HEK293 (cell line): ENCODE data around the gene SLC10A4.

Source experiments
- CTCF ChIA-PET: fragments of 350-600 bp; formaldehyde crosslinking; extraction: SDS; loops from one replicate; lab custom pipeline; 2021; ENCODE audit warnings: antibody characterized with exemption; lab: Yijun Ruan, JAX
- POLR2A ChIA-PET: fragments of 300-600 bp; formaldehyde crosslinking; extraction: SDS; loops from one replicate; lab custom pipeline; 2020; ENCODE audit warnings: antibody characterized with exemption, inconsistent platforms; lab: Yijun Ruan, JAX
- H3K27ac ChIP-seq: fragments of 200-500 bp; sonication (Bioruptor generic); 2 replicates; pipeline ENCODE4 v1.5.1; 2014; ENCODE audit warnings: low read depth, low read length, control low read depth, inconsistent platforms; ENCODE audit errors: extremely low read depth
- H3K36me3 ChIP-seq, 2 experiments: fragments of 200-500 bp in 1 of 2; sonication (Bioruptor generic) in 1 of 2; 1 replicate in 1 of 2; 2 replicates in 1 of 2; pipeline ENCODE4 v1.5.1; 2014 to 2017; ENCODE audit warnings: inconsistent platforms in 2 of 2, low read length in 2 of 2; ENCODE audit not compliant: control insufficient read depth in 2 of 2, insufficient read depth in 1 of 2
- H3K4me1 ChIP-seq: fragments of 200-500 bp; sonication (Bioruptor generic); 2 replicates; pipeline ENCODE4 v1.5.1; 2014; ENCODE audit warnings: mild to moderate bottlenecking, low read length, inconsistent platforms; ENCODE audit not compliant: control insufficient read depth, insufficient read depth
- H3K4me3 ChIP-seq: 2 replicates; pipeline ENCODE4 v1.5.1; 2011; ENCODE audit warnings: low read depth, mild to moderate bottlenecking, control low read depth, low read length, moderate library complexity
- H3K9me3 ChIP-seq: fragments of 200-500 bp; sonication (Bioruptor generic); 2 replicates; pipeline ENCODE4 v1.5.1; 2014; ENCODE audit warnings: low read depth, low read length, inconsistent platforms; ENCODE audit not compliant: control insufficient read depth, insufficient read depth
- HOXD13 ChIP-seq: sonication (generic); formaldehyde crosslinking; IDR thresholded peaks from 2 replicates; pipeline ENCODE4 v1.8.0; 2022; ENCODE audit warnings: missing genetic modification reagents, borderline replicate concordance
- KLF10 ChIP-seq: fragments of 450-650 bp; IDR thresholded peaks from 2 replicates; pipeline ENCODE4 v1.5.1; 2018; ENCODE audit warnings: missing biosample characterization, mild to moderate bottlenecking, missing genetic modification characterization
- KLF8 ChIP-seq: fragments of 450-650 bp; formaldehyde crosslinking; IDR thresholded peaks from 2 replicates; pipeline ENCODE4 v1.5.1; 2016; ENCODE audit warnings: missing biosample characterization, missing genetic modification characterization
- RBAK ChIP-seq: fragments of 450-650 bp; formaldehyde crosslinking; IDR thresholded peaks from 2 replicates; pipeline ENCODE4 v1.5.1; 2016; ENCODE audit warnings: missing biosample characterization, missing genetic modification characterization
- ZBTB7A ChIP-seq: fragments of 450-650 bp; formaldehyde crosslinking; IDR thresholded peaks from 2 replicates; pipeline ENCODE4 v1.5.1; 2016; ENCODE audit warnings: low read depth, missing biosample characterization, missing genetic modification characterization
- ZNF112 ChIP-seq: fragments of 450-650 bp; formaldehyde crosslinking; IDR thresholded peaks from 2 replicates; pipeline ENCODE4 v1.5.0; 2017; ENCODE audit warnings: missing biosample characterization, missing genetic modification characterization
- ZNF2 ChIP-seq: fragments of 450-650 bp; formaldehyde crosslinking; IDR thresholded peaks from 2 replicates; pipeline ENCODE4 v1.5.1; 2016; ENCODE audit warnings: missing biosample characterization, missing genetic modification characterization
- ZNF23 ChIP-seq: fragments of 450-650 bp; formaldehyde crosslinking; IDR thresholded peaks from 2 replicates; pipeline ENCODE4 v1.5.1; 2016; ENCODE audit warnings: missing biosample characterization, missing genetic modification characterization, borderline replicate concordance
- ZNF510 ChIP-seq: fragments of 450-650 bp; formaldehyde crosslinking; IDR thresholded peaks from 2 replicates; pipeline ENCODE4 v1.5.1; 2018; ENCODE audit warnings: mild to moderate bottlenecking, missing genetic modification characterization, missing biosample characterization; ENCODE audit not compliant: insufficient replicate concordance
- ZNF629 ChIP-seq: fragments of 450-650 bp; formaldehyde crosslinking; IDR thresholded peaks from 2 replicates; pipeline ENCODE4 v1.5.1; 2017; ENCODE audit warnings: missing biosample characterization, missing genetic modification characterization
- ZSCAN23 ChIP-seq: fragments of 450-650 bp; formaldehyde crosslinking; IDR thresholded peaks from 2 replicates; pipeline ENCODE4 v1.5.1; 2016; ENCODE audit warnings: missing biosample characterization, missing genetic modification characterization
- TF ChIP-seq, protein P1 (sequence below): fragments of 450-650 bp; formaldehyde crosslinking; IDR thresholded peaks from 2 replicates; pipeline ENCODE4 v1.5.1; 2017; ENCODE audit warnings: missing biosample characterization, missing genetic modification characterization
- TF ChIP-seq, protein P2 (sequence below): fragments of 450-650 bp; formaldehyde crosslinking; conservative IDR thresholded peaks from 2 replicates; pipeline ENCODE4 v1.5.1; 2016; ENCODE audit warnings: low read depth, missing biosample characterization, missing genetic modification characterization
- TF ChIP-seq, protein P3 (sequence below): fragments of 450-650 bp; formaldehyde crosslinking; IDR thresholded peaks from 2 replicates; pipeline ENCODE4 v1.5.1; 2016; ENCODE audit warnings: missing biosample characterization, missing genetic modification characterization
- TF ChIP-seq, protein P4 (sequence below): fragments of 450-650 bp; formaldehyde crosslinking; IDR thresholded peaks from 2 replicates; pipeline ENCODE4 v1.5.1; 2016; ENCODE audit warnings: missing biosample characterization, missing genetic modification characterization
- TF ChIP-seq, protein P5 (sequence below): fragments of 450-650 bp; formaldehyde crosslinking; IDR thresholded peaks from 2 replicates; pipeline ENCODE4 v1.5.1; 2017; ENCODE audit warnings: missing biosample characterization, missing genetic modification characterization
- TF ChIP-seq, protein P6 (sequence below): fragments of 450-650 bp; formaldehyde crosslinking; IDR thresholded peaks from 2 replicates; pipeline ENCODE4 v1.5.1; 2016; ENCODE audit warnings: missing biosample characterization, missing genetic modification characterization
- TF ChIP-seq, protein P7 (sequence below): fragments of 450-650 bp; formaldehyde crosslinking; IDR thresholded peaks from 2 replicates; pipeline ENCODE4 v1.5.1; 2016; ENCODE audit warnings: missing biosample characterization, missing genetic modification characterization

SLC10A4 gene

DNA sequence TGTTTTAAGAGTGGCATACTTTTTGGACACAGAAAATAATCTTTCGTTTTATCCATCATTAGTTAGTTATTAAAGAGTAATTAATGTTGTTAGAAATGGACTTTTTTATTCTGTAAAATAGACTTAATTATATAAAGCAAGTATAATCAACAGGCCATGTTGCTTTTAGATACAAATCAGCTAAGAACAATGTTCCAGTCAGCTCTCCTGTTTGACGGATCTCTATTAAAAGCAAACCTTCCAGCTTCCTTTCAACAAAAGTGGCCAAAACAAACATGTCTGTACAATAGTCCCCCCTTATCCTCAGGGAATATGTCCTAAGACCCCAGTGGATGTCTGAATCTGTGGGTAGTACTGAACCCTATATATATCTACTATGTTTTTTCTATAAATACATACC lies 4.9 kb upstream of the SLC10A4 start:
- Histone ChIP-seq H3K36me3 (no peaks in the 10 kb centered on the region), H3K27ac (no peak overlapping the region), H3K4me3 (no peak overlapping the region), H3K4me1 (0 out of 2 replicates have a peak, but pooled peaks cover 2% of the 10 kb centered on the region), H3K9me3 (no peaks in the 10 kb centered on the region)
- ChIA-PET CTCF (no interaction called here), POLR2A (no interaction called here)
- no peak for TF ChIP-seq ZNF112 (tag by site-specific recombination)
- no peak for TF ChIP-seq KLF8
- TF ChIP-seq, protein P1, sequence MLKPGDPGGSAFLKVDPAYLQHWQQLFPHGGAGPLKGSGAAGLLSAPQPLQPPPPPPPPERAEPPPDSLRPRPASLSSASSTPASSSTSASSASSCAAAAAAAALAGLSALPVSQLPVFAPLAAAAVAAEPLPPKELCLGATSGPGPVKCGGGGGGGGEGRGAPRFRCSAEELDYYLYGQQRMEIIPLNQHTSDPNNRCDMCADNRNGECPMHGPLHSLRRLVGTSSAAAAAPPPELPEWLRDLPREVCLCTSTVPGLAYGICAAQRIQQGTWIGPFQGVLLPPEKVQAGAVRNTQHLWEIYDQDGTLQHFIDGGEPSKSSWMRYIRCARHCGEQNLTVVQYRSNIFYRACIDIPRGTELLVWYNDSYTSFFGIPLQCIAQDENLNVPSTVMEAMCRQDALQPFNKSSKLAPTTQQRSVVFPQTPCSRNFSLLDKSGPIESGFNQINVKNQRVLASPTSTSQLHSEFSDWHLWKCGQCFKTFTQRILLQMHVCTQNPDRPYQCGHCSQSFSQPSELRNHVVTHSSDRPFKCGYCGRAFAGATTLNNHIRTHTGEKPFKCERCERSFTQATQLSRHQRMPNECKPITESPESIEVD, result no peak
- no peak for TF ChIP-seq ZSCAN23
- TF ChIP-seq ZNF629 (tag by site-specific recombination), result no peak
- TF ChIP-seq RBAK (tag by site-specific recombination), result no peak

DNA sequence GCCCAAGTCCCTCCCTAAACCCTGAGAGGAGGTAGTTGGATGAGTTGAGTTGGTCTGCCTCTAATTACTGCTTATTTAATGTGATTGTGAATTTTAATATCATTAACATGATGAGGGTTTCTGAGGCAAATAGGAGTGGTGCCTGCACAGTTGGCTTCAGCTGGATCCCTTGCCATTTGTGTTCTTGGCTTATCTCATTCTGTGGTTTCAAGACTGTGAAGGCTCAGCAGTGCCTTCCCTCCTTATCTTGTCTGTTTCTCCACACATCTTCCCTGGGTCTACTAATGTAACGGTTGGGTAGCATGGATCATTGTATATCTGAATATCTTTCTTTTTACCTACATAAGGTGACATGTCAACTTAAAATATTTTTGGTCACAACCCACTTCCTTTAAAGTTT lies 1.6 kb upstream of the SLC10A4 start:
- ChIA-PET POLR2A (no interaction called here), CTCF (interaction anchor here (0.6 kb wide), 1 partner anchor 343 kb away, joined by 4 read pairs; no protein-coding TSS in a partner anchor)
- Histone ChIP-seq H3K9me3 (no peaks in the 10 kb centered on the region), H3K4me3 (no peak overlapping the region), H3K27ac (no peak overlapping the region), H3K36me3 (no peaks in the 10 kb centered on the region), H3K4me1 (0 out of 2 replicates have a peak, but pooled peaks cover 2% of the 10 kb centered on the region)
- TF ChIP-seq, protein P2, sequence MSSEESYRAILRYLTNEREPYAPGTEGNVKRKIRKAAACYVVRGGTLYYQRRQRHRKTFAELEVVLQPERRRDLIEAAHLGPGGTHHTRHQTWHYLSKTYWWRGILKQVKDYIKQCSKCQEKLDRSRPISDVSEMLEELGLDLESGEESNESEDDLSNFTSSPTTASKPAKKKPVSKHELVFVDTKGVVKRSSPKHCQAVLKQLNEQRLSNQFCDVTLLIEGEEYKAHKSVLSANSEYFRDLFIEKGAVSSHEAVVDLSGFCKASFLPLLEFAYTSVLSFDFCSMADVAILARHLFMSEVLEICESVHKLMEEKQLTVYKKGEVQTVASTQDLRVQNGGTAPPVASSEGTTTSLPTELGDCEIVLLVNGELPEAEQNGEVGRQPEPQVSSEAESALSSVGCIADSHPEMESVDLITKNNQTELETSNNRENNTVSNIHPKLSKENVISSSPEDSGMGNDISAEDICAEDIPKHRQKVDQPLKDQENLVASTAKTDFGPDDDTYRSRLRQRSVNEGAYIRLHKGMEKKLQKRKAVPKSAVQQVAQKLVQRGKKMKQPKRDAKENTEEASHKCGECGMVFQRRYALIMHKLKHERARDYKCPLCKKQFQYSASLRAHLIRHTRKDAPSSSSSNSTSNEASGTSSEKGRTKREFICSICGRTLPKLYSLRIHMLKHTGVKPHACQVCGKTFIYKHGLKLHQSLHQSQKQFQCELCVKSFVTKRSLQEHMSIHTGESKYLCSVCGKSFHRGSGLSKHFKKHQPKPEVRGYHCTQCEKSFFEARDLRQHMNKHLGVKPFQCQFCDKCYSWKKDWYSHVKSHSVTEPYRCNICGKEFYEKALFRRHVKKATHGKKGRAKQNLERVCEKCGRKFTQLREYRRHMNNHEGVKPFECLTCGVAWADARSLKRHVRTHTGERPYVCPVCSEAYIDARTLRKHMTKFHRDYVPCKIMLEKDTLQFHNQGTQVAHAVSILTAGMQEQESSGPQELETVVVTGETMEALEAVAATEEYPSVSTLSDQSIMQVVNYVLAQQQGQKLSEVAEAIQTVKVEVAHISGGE, result no peak
- TF ChIP-seq, protein P3, sequence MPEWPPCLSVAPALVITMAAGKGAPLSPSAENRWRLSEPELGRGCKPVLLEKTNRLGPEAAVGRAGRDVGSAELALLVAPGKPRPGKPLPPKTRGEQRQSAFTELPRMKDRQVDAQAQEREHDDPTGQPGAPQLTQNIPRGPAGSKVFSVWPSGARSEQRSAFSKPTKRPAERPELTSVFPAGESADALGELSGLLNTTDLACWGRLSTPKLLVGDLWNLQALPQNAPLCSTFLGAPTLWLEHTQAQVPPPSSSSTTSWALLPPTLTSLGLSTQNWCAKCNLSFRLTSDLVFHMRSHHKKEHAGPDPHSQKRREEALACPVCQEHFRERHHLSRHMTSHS, result no peak
- TF ChIP-seq, protein P4, sequence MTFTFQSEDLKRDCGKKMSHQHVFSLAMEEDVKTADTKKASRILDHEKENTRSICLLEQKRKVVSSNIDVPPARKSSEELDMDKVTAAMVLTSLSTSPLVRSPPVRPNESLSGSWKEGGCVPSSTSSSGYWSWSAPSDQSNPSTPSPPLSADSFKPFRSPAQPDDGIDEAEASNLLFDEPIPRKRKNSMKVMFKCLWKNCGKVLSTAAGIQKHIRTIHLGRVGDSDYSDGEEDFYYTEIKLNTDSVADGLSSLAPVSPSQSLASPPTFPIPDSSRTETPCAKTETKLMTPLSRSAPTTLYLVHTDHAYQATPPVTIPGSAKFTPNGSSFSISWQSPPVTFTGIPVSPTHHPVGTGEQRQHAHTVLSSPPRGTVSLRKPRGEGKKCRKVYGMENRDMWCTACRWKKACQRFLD (tag by site-specific recombination), result no peak
- TF ChIP-seq, protein P5, sequence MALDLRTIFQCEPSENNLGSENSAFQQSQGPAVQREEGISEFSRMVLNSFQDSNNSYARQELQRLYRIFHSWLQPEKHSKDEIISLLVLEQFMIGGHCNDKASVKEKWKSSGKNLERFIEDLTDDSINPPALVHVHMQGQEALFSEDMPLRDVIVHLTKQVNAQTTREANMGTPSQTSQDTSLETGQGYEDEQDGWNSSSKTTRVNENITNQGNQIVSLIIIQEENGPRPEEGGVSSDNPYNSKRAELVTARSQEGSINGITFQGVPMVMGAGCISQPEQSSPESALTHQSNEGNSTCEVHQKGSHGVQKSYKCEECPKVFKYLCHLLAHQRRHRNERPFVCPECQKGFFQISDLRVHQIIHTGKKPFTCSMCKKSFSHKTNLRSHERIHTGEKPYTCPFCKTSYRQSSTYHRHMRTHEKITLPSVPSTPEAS (tag by site-specific recombination), result no peak
- TF ChIP-seq ZNF510 (no peak), ZBTB7A (tag by site-specific recombination) (no peak), ZNF23 (tag by site-specific recombination) (no peak), HOXD13 (CRISPR knock-in tag) (no peak), ZNF2 (tag by site-specific recombination) (no peak), KLF10 (tag by site-specific recombination) (no peak)
- TF ChIP-seq, protein P6, sequence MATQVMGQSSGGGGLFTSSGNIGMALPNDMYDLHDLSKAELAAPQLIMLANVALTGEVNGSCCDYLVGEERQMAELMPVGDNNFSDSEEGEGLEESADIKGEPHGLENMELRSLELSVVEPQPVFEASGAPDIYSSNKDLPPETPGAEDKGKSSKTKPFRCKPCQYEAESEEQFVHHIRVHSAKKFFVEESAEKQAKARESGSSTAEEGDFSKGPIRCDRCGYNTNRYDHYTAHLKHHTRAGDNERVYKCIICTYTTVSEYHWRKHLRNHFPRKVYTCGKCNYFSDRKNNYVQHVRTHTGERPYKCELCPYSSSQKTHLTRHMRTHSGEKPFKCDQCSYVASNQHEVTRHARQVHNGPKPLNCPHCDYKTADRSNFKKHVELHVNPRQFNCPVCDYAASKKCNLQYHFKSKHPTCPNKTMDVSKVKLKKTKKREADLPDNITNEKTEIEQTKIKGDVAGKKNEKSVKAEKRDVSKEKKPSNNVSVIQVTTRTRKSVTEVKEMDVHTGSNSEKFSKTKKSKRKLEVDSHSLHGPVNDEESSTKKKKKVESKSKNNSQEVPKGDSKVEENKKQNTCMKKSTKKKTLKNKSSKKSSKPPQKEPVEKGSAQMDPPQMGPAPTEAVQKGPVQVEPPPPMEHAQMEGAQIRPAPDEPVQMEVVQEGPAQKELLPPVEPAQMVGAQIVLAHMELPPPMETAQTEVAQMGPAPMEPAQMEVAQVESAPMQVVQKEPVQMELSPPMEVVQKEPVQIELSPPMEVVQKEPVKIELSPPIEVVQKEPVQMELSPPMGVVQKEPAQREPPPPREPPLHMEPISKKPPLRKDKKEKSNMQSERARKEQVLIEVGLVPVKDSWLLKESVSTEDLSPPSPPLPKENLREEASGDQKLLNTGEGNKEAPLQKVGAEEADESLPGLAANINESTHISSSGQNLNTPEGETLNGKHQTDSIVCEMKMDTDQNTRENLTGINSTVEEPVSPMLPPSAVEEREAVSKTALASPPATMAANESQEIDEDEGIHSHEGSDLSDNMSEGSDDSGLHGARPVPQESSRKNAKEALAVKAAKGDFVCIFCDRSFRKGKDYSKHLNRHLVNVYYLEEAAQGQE (tag by site-specific recombination), result no peak
- TF ChIP-seq, protein P7, sequence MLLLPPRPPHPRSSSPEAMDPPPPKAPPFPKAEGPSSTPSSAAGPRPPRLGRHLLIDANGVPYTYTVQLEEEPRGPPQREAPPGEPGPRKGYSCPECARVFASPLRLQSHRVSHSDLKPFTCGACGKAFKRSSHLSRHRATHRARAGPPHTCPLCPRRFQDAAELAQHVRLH (tag by site-specific recombination), result no peak
